ENCODE data around the gene CD58.

The CD58 gene

GRCh38 chr1:116510361-116510760 is 60.5 kb downstream of the CD58 start:
- no peak for DNase-seq (ENCODE audit: low read depth in 2 of 2)

DNA sequence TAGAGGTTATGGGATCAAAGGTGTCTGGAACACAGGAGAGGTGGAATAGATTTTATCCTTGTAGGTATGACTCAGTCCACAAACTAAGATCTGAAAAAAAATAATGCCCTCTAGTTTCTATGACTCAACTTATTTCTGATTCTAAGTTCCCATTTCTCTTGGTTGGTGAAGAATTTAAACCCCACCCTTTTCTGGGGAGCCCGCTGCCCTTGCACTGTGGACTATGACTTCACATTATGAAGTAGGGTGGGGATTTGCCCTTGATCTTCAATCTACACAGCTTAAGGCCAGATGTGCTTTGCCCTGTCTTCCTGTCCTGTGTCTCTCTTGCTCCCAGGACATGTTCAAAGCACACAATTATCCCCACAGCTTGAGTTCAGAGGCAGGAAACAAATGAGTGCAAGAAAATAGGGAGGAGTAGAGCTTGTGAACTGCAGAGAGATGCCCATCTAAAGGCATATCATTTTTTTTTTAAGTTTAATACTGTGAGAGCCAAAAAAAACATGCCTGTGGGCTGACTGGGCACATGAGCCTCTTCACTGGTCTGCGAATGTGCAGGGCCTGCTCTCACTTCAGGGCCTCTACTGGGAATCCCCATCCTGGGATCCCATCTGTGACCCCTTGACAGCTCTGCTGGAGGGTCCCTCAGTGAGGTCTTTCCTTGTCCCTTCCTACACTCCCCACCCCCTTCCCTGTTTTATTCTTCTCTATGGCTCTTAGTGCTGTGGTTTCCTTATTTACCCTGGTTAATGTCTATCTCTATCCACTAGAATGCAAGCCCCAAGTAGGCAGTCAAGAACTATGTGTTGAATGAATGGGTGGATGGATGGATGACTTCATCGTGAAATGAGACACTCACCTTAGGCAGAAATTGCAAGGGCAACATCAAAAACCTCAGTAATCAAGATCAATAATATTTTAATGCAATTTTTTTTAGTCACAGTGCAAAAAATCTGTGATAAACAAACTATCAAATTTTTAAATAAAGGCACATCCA is 61.5 kb downstream of the CD58 start:
- no peak for DNase-seq (ENCODE audit: low read depth in 2 of 2)

DNA sequence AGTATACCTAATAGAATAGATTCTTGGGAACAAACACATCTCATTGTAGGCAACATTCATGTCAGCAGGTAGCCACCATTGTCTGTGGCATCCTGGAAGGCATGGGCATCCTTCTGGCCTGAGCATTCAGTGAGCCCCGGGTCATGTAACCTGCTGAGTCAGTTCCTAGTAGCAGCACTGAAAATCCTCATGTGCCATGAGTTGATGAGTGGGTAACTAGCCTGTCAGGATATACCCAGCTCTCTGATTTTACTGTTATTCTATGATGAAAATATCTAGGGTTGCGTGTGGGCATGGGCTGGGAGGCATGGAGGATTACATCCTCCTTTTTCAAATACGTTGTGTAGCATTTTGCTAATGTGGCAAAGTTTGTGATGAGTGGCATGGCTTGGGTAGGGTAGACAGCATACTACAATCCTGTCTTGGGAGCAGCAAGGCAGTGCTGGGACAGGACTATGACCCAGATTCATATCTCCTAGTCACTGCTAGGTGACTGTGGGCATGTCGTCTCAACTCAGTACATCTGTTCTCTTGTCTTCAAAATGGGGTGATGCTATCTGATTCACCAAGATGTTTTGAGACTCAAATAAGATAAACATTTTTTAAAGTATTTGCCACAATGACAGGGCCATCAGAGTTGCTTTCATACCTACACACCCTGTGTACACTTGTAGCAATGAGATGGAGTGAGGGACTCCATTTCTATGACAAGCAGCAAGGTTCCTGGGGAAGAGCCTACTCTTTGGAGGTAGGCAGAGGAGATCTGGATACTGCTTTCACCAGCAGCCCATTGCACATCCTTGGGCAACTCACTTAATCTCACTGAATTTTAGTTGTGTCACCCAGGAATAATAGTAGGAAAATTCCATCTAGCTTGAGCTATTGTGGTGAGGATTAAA is 62.5 kb downstream of the CD58 start:
- no peak for DNase-seq (ENCODE audit: low read depth in 2 of 2)

DNA sequence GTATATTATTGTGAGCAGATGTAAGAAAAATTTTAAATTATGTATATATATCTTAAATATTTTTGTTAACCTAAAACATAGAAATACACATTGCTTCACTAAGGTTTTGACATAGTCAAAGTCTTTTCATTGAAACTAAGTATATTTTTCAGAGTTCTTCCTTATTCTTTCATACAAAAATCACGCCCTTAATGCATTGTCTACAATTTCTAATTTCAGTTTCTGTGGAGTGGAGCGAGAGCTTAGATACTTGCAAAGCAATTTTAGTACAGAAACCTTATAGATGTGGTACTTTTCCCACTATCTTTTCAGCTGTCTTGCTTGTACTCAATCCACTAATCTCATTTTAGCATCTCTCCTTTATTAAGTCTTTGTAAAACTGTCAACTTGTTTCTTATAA is 63.2 kb downstream of the CD58 start:
- DNase-seq (ENCODE audit: low read depth in 2 of 2): no peak

GRCh38 chr1:116506132-116507004 is 64.5 kb downstream of the CD58 start:
- DNase-seq (ENCODE audit: low read depth in 2 of 2): no peak

- DNase-seq (ENCODE audit: low read depth in 2 of 2): peak; percentile 64 to 69
Measured at GRCh38 chr1:116504308-116505156, 66.3 kb downstream of the CD58 start.

DNA sequence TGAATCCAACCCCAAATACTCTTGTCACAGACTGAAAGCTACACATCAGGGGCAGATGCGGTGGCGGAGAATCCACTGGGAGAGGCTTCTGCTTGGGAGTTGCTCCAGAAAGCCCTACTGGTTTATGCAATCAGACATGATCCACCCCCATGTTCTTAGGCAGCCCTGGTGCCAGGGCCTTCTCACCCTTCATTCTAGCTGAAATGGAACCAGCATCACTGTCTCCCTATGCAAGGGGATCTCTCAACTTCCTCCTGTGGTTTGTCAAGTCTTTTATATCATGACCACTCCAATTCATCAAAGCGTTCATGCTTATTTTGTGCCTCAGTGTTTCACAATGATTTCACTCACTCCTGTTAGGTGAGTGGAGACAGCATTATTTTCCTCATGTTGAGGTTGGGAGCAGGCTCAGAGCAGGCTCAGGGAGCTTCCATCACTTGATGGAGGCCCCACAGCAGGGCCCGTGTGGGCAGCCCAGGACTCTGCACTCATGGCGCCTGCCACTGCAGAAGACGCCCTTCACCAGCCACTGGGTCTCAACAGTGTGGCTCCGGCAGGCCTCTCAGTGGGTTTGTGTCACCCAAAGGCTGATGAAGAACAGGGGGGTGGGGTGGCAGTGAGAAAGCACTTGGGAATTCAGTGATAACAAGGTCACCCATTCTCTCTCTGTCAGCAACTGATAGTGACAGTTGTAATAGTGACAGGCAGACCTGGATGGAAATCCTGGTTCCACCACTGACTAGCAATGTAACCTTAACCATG is 67.1 kb downstream of the CD58 start:
- DNase-seq (ENCODE audit: low read depth in 2 of 2): no peak

GRCh38 chr1:116502671-116503314 is 68.0 kb downstream of the CD58 start:
- no peak for DNase-seq (ENCODE audit: low read depth in 2 of 2)

GRCh38 chr1:116501870-116502244 is 69.0 kb downstream of the CD58 start:
- DNase-seq (ENCODE audit: low read depth in 2 of 2): no peak

DNA sequence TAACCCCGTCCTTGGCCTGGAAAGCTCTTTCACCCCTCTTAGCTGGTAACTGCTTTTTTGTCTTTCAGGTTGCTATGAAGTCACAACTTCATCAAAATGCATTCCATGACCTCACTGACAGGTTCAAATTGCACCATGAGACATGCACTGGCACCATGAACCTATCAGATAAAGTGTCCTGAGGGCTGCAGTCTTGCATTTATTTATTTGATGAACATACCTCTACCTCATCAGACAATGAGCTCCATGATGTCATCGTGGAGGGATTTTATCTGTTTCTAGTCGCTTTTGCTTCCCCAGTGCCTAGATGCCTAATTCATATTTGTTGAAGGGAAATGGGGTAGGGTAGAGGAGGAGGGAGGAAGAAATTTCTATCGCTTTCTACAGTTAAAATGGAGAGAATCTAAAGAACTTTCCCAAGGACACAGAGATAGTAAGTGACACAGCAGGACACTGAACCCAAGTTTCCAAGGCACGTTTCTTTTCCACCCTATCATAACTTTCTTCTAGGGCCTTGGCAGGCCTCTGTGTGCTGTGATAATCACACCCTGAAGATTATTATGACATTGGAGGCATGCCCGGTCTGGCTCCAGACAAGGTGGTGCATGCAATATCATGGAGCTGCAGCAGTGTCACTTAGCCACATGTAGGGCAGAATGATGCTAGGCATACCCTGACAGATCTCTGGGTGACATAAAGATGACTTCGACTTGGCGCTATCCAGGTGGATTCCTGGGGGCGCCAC is 69.5 kb downstream of the CD58 start:
- DNase-seq (ENCODE audit: low read depth in 2 of 2): no peak

DNA sequence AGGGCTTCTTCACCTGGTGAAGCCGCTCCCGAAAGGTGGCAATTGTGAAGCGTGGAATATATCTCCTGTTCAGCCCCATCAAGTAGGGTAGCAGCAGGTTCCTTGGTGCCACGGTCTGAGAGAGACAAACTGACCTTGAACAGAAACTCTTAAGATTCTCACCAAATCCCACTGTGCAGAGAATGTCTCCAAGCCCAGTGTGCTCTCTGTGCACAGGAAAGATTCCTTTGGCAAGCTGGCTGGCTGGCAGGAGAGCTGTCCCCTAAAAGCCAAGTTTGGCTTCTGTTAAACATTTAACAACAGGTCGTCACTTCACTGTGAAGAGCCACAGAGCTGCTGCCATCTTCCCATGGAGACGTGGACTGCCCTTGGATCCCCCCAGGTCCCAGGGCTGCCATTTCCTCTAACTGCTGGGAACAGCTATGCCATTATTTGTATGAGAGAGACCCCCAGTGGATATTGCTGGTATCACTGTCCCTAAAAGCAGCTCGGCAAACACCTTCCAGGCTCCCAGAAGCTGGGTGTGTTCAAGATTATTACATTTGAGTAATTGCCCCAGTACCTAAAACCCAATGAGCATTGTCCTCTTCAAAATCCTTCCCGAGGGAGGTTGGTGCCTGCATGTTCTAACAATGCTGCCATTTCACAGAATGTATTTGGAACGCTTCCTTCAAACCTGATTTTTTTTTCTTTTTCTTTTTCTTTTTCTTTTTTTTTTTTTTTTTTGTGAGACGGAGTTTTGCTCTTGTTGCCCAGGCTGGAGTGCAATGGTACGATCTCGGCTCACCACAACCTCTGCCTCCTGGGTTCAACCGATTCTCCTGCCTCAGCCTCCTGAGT is 71.8 kb downstream of the CD58 start:
- no peak for DNase-seq (ENCODE audit: low read depth in 2 of 2)

- DNase-seq (ENCODE audit: low read depth in 2 of 2): no peak
Measured at GRCh38 chr1:116497656-116498055, 73.2 kb downstream of the CD58 start.

DNA sequence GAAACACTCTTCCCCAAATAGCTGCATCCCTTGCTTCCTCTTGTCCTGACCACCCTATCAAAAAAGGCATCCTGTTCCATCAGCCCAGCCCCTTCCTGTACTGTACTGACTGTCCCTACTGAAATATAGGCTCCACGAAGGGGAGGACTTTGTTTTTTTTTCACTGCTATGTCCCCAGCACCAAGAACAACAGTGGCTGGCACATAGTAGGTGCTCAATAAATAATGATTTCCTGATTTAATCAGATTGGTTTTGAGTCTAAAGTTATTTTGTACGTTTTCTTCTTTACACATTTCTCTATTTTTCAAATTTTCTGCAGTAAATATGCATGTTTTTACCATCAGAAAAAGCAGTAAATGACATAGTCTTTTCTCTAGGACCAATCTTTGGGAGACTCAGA is 73.9 kb downstream of the CD58 start:
- no peak for DNase-seq (ENCODE audit: low read depth in 2 of 2)

- no peak for DNase-seq (ENCODE audit: low read depth in 2 of 2)
Measured at GRCh38 chr1:116496380-116496779, 74.4 kb downstream of the CD58 start.

DNA sequence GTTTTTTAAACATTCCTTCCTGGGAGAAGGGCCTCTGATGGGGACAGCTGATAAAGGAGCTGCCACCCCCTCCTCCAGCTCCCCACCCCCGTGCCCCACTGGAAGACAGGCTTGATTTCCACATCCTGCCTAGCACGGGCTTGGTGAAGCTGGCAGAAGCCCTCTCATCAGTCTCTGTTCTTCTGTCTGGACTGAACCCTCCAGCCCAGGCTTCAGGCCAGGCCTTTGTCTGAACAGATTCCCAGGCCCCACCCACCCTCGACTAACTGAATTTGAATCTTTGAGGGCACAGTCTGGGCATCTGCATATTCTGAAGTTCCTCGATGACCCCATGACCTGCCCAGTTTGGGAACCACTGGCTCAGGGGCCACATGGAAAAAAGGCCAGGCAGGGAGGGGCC is 75.3 kb downstream of the CD58 start:
- DNase-seq (ENCODE audit: low read depth in 2 of 2): no peak

DNA sequence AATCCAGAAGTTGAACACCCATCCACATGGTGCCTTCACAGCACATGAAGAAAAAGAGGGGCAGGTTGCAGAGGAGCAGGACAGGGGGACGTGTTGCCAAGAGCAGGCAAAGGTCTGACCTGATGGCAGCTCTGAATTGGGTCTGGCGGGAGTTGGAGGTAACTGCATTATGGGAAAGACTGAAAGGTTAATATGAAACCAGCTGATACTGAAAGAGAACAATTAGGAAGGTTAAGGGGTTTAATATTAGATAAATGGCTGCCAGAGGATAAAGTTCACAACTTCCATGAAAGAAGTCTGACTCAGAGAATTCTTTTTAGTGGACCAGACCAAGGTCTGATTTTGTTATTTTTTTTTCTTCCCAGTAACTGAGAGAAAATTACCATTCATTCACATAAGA is 76.1 kb downstream of the CD58 start:
- DNase-seq (ENCODE audit: low read depth in 2 of 2): no peak

DNA sequence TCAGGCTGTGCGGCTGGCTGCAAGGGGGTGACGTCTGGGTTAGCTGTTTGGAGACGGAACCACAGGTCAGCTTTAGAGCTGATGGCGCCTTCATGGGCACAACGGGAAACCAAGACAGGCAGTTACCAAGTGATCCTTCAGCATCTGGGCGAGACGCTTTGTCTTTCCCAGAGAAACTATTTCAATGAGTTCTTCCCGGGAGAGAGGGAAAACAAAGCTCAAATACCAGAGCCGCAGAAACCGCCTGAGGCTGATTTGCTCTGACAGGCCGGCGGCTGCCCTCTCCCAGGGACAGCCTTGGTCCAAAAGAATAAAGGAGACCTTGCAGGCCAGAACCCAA is 76.5 kb downstream of the CD58 start:
- no peak for DNase-seq (ENCODE audit: low read depth in 2 of 2)

Measured in stimulated activated CD8-positive, alpha-beta memory T cell treated with anti-CD3 and anti-CD28 coated beads, Interleukin-7, amount 100 ng/mL, for 1 hour (primary cell).